T-helper 1 cell treated with Interleukin-12 subunit alpha and Interleukin-12 subunit beta and Interleukin-4 antibody, amounts not matched to agents 30 μg/mL and 1 μg/mL, for 36 hours (primary cell): ENCODE measurements around the gene MREG.

Source experiments
- H3K27ac Mint-ChIP-seq: one replicate; pipeline ENCODE4 v1.8.0; 2021; ENCODE audit warnings: mild to moderate bottlenecking, mixed read lengths
- H3K27me3 Mint-ChIP-seq: one replicate; pipeline ENCODE4 v1.8.0; 2021; ENCODE audit warnings: low read depth, mixed read lengths
- H3K36me3 Mint-ChIP-seq: one replicate; pipeline ENCODE4 v1.8.0; 2021; ENCODE audit warnings: low read depth, mixed read lengths
- H3K4me1 Mint-ChIP-seq: one replicate; pipeline ENCODE4 v1.8.0; 2021; ENCODE audit warnings: low read depth, mixed read lengths
- H3K4me3 Mint-ChIP-seq: one replicate; pipeline ENCODE4 v1.8.0; 2021; ENCODE audit warnings: mild to moderate bottlenecking, moderate library complexity, mixed read lengths
- H3K9me3 Mint-ChIP-seq: one replicate; pipeline ENCODE4 v1.8.0; 2021; ENCODE audit warnings: mixed read lengths

The MREG gene

GRCh38 chr2:216013080-216013909 is at the start of gene MREG:
Gene MREG (minus strand): TSS chr2:216013551. CDS start chr2:216013327, 224 bp downstream.
- H3K4me3 Mint-ChIP-seq: peak within 1 kb of the TSS; percentile 86
- peaks cover 6% of the 10 kb centered on the region for H3K27me3 Mint-ChIP-seq
- H3K9me3 Mint-ChIP-seq: no peaks in the 10 kb centered on the region
- peaks cover 4% of the 10 kb centered on the region for H3K36me3 Mint-ChIP-seq
- H3K27ac Mint-ChIP-seq: peak within 1 kb of the TSS; percentile 45
- H3K4me1 Mint-ChIP-seq: peaks cover 41% of the 10 kb centered on the region

- H3K27me3 Mint-ChIP-seq: no peaks in the 10 kb centered on the region
- H3K9me3 Mint-ChIP-seq: no peaks in the 10 kb centered on the region
- peaks cover 33% of the 10 kb centered on the region for H3K36me3 Mint-ChIP-seq
- H3K27ac Mint-ChIP-seq: peak overlapping the region; percentile 31
- peaks cover 31% of the 10 kb centered on the region for H3K4me1 Mint-ChIP-seq
- no peak overlapping the region for H3K4me3 Mint-ChIP-seq
Observed at GRCh38 chr2:216059233-216059834, 46.0 kb upstream of the MREG start.

- peak overlapping the region; percentile 94 for H3K27ac Mint-ChIP-seq
- H3K36me3 Mint-ChIP-seq: peaks cover 33% of the 10 kb centered on the region
- peak overlapping the region; percentile 68 for H3K4me3 Mint-ChIP-seq
- H3K9me3 Mint-ChIP-seq: no peaks in the 10 kb centered on the region
- no peaks in the 10 kb centered on the region for H3K27me3 Mint-ChIP-seq
- H3K4me1 Mint-ChIP-seq: peaks cover 31% of the 10 kb centered on the region
Observed at GRCh38 chr2:216057688-216058193, 44.4 kb upstream of the MREG start.

GRCh38 chr2:216056739-216057138 is 43.4 kb upstream of the MREG start:
- H3K4me3 Mint-ChIP-seq: no peak overlapping the region
- peaks cover 32% of the 10 kb centered on the region for H3K36me3 Mint-ChIP-seq
- H3K27ac Mint-ChIP-seq: peak overlapping the region; percentile 57
- peaks cover 31% of the 10 kb centered on the region for H3K4me1 Mint-ChIP-seq
- no peaks in the 10 kb centered on the region for H3K9me3 Mint-ChIP-seq
- no peaks in the 10 kb centered on the region for H3K27me3 Mint-ChIP-seq

- H3K36me3 Mint-ChIP-seq: peaks cover 31% of the 10 kb centered on the region
- H3K27ac Mint-ChIP-seq: no peak overlapping the region
- peaks cover 31% of the 10 kb centered on the region for H3K4me1 Mint-ChIP-seq
- H3K27me3 Mint-ChIP-seq: no peaks in the 10 kb centered on the region
- no peaks in the 10 kb centered on the region for H3K9me3 Mint-ChIP-seq
- H3K4me3 Mint-ChIP-seq: no peak overlapping the region
Observed at GRCh38 chr2:216055680-216056079, 42.3 kb upstream of the MREG start.

GRCh38 chr2:216052420-216052819 is 39.1 kb upstream of the MREG start:
- Mint-ChIP-seq H3K27me3 (no peaks in the 10 kb centered on the region), H3K4me1 (peaks cover 11% of the 10 kb centered on the region), H3K36me3 (peaks cover 27% of the 10 kb centered on the region), H3K4me3 (no peak overlapping the region), H3K9me3 (no peaks in the 10 kb centered on the region), H3K27ac (no peak overlapping the region)

- no peaks in the 10 kb centered on the region for H3K9me3 Mint-ChIP-seq
- peaks cover 3% of the 10 kb centered on the region for H3K4me1 Mint-ChIP-seq
- no peak overlapping the region for H3K27ac Mint-ChIP-seq
- H3K27me3 Mint-ChIP-seq: no peaks in the 10 kb centered on the region
- H3K36me3 Mint-ChIP-seq: peaks cover 27% of the 10 kb centered on the region
- no peak overlapping the region for H3K4me3 Mint-ChIP-seq
Observed at GRCh38 chr2:216051350-216051749, 38.0 kb upstream of the MREG start.

- Mint-ChIP-seq H3K9me3 (no peaks in the 10 kb centered on the region), H3K27ac (no peak overlapping the region), H3K4me3 (no peak overlapping the region), H3K27me3 (no peaks in the 10 kb centered on the region), H3K4me1 (no peaks in the 10 kb centered on the region), H3K36me3 (peaks cover 18% of the 10 kb centered on the region)
Observed at GRCh38 chr2:216049452-216049851, 36.1 kb upstream of the MREG start.

GRCh38 chr2:216047397-216047796 is 34.0 kb upstream of the MREG start:
- Mint-ChIP-seq H3K27ac (no peak overlapping the region), H3K27me3 (no peaks in the 10 kb centered on the region), H3K4me3 (no peak overlapping the region), H3K9me3 (no peaks in the 10 kb centered on the region), H3K36me3 (peaks cover 25% of the 10 kb centered on the region), H3K4me1 (no peaks in the 10 kb centered on the region)

- H3K4me3 Mint-ChIP-seq: no peak overlapping the region
- no peaks in the 10 kb centered on the region for H3K4me1 Mint-ChIP-seq
- H3K36me3 Mint-ChIP-seq: peaks cover 19% of the 10 kb centered on the region
- H3K27me3 Mint-ChIP-seq: no peaks in the 10 kb centered on the region
- no peak overlapping the region for H3K27ac Mint-ChIP-seq
- H3K9me3 Mint-ChIP-seq: no peaks in the 10 kb centered on the region
Observed at GRCh38 chr2:216044883-216045486, 31.6 kb upstream of the MREG start.

GRCh38 chr2:216043949-216044348 is 30.6 kb upstream of the MREG start:
- H3K9me3 Mint-ChIP-seq: no peaks in the 10 kb centered on the region
- no peak overlapping the region for H3K27ac Mint-ChIP-seq
- peaks cover 22% of the 10 kb centered on the region for H3K36me3 Mint-ChIP-seq
- no peaks in the 10 kb centered on the region for H3K27me3 Mint-ChIP-seq
- H3K4me3 Mint-ChIP-seq: no peak overlapping the region
- no peaks in the 10 kb centered on the region for H3K4me1 Mint-ChIP-seq

GRCh38 chr2:216041438-216041837 is 28.1 kb upstream of the MREG start:
- H3K27ac Mint-ChIP-seq: no peak overlapping the region
- no peaks in the 10 kb centered on the region for H3K4me1 Mint-ChIP-seq
- no peak overlapping the region for H3K4me3 Mint-ChIP-seq
- no peaks in the 10 kb centered on the region for H3K27me3 Mint-ChIP-seq
- H3K9me3 Mint-ChIP-seq: no peaks in the 10 kb centered on the region
- H3K36me3 Mint-ChIP-seq: peaks cover 18% of the 10 kb centered on the region

GRCh38 chr2:216039918-216040317 is 26.6 kb upstream of the MREG start:
- Mint-ChIP-seq H3K36me3 (peaks cover 16% of the 10 kb centered on the region), H3K27ac (no peak overlapping the region), H3K4me1 (no peaks in the 10 kb centered on the region), H3K27me3 (no peaks in the 10 kb centered on the region), H3K4me3 (no peak overlapping the region), H3K9me3 (no peaks in the 10 kb centered on the region)

- H3K4me3 Mint-ChIP-seq: no peak overlapping the region
- peaks cover 17% of the 10 kb centered on the region for H3K36me3 Mint-ChIP-seq
- no peaks in the 10 kb centered on the region for H3K9me3 Mint-ChIP-seq
- H3K4me1 Mint-ChIP-seq: peaks cover 31% of the 10 kb centered on the region
- no peak overlapping the region for H3K27ac Mint-ChIP-seq
- no peaks in the 10 kb centered on the region for H3K27me3 Mint-ChIP-seq
Observed at GRCh38 chr2:216034065-216034464, 20.7 kb upstream of the MREG start.

- no peaks in the 10 kb centered on the region for H3K27me3 Mint-ChIP-seq
- peaks cover 17% of the 10 kb centered on the region for H3K36me3 Mint-ChIP-seq
- H3K4me3 Mint-ChIP-seq: no peak overlapping the region
- no peak overlapping the region for H3K27ac Mint-ChIP-seq
- peaks cover 31% of the 10 kb centered on the region for H3K4me1 Mint-ChIP-seq
- H3K9me3 Mint-ChIP-seq: no peaks in the 10 kb centered on the region
Observed at GRCh38 chr2:216033403-216033802, 20.1 kb upstream of the MREG start.
